BE2C (cell line): Measurements from ENCODE around the gene BHLHA15.

Experiments used
- DNase-seq: peaks from one replicate; pipeline ENCODE4 v3.0.0-alpha.2; 2020
- H3K27me3 ChIP-seq: fragments of 250-450 bp; sonication (Bioruptor Pico); 2 replicates; pipeline ENCODE4 v1.5.1; 2020; ENCODE audit warnings: mild to moderate bottlenecking
- H3K36me3 ChIP-seq: fragments of 250-450 bp; sonication (Bioruptor Pico); 2 replicates; pipeline ENCODE4 v1.5.1; 2020; ENCODE audit warnings: mild to moderate bottlenecking
- H3K4me1 ChIP-seq: fragments of 250-450 bp; sonication (Bioruptor Pico); 2 replicates; pipeline ENCODE4 v1.5.1; 2020
- H3K4me3 ChIP-seq: 2 replicates; pipeline ENCODE4 v1.5.1; 2011; ENCODE audit warnings: low read depth, low read length
- H3K9me3 ChIP-seq: fragments of 250-450 bp; sonication (Bioruptor Pico); 2 replicates; pipeline ENCODE4 v1.5.1; 2020
- TF ChIP-seq, protein P1 (sequence below): IDR thresholded peaks from 2 replicates; pipeline ENCODE4 v1.5.1; 2012; ENCODE audit warnings: mild to moderate bottlenecking, low read depth, low read length

BHLHA15 gene

DNA sequence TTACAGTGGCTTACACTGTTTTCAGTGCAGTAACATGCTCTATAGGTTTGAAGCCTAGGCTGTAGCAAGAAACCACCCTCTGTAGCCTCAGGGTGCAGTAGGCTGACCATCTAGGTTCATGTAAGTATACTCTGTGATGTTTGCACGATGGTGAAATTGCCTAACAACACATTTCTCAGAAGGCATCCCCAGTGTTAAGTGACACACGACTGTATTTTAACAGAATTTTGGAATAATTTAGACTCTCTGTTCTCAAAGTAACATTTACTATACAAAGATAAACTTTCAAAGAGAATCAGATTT lies 44.6 kb upstream of the BHLHA15 start:
- Histone ChIP-seq H3K4me1 (no peaks in the 10 kb centered on the region), H3K36me3 (no peaks in the 10 kb centered on the region), H3K27me3 (no peaks in the 10 kb centered on the region), H3K4me3 (no peak overlapping the region), H3K9me3 (no peaks in the 10 kb centered on the region)
- no peak for DNase-seq
- TF ChIP-seq, protein P1, sequence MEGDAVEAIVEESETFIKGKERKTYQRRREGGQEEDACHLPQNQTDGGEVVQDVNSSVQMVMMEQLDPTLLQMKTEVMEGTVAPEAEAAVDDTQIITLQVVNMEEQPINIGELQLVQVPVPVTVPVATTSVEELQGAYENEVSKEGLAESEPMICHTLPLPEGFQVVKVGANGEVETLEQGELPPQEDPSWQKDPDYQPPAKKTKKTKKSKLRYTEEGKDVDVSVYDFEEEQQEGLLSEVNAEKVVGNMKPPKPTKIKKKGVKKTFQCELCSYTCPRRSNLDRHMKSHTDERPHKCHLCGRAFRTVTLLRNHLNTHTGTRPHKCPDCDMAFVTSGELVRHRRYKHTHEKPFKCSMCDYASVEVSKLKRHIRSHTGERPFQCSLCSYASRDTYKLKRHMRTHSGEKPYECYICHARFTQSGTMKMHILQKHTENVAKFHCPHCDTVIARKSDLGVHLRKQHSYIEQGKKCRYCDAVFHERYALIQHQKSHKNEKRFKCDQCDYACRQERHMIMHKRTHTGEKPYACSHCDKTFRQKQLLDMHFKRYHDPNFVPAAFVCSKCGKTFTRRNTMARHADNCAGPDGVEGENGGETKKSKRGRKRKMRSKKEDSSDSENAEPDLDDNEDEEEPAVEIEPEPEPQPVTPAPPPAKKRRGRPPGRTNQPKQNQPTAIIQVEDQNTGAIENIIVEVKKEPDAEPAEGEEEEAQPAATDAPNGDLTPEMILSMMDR, result no peak

DNA sequence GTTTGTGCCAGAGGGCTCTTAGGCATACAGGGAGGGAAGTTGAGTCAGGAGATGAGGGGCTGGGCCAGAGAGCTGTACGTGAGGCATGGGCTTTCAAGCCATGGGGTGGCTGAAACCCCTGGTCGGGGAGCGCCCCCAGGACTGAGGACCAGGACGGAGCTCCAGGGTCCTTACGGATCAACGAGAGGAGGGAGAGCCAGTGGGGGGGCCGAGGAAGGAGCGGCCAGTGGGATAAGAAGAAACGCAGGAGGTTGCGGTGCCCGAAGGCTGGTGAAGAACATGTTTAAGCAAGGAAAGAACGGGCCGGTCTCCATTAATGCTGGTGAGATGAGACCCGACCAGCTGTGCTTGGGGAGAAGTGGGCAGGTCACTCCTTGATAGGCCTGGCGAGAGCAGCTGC lies 43.6 kb upstream of the BHLHA15 start:
- Histone ChIP-seq H3K9me3 (no peaks in the 10 kb centered on the region), H3K4me1 (no peaks in the 10 kb centered on the region), H3K4me3 (no peak overlapping the region), H3K27me3 (no peaks in the 10 kb centered on the region), H3K36me3 (no peaks in the 10 kb centered on the region)
- no peak for DNase-seq
- TF ChIP-seq, protein P1, result no peak

DNA sequence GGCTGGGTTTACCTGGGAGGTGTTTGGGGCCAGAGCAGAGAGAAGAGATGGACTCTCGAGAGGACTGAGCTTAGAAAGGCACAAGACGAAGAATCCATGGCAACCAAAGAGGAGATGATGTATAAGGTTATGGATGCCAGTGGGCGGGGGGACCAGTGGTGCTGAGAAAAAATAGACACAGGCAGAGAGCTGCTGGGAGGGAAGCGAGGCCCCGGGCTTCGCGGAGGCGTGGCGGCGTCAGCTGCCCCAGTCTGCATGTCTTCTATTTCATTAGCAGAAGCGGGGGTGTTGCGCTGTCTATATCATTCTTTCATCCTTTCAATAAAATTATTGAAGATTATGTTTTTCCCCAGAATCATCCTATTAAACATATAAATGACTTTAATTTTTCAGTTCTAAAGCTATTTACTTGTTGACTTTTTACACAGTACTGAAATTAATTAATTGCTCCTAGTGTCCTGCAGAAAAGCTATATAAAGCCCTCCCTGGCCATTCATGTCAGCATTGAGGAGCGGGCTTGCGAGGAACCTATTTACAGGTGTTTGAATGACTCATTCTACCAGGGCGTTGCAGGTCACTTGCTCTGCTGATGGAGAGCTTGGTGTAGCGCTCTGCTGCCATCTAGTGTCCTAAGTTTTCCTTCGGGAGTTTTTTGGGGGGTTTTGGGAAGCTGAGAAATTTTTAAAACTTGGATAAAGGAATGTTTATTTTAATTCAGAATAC lies 42.9 kb upstream of the BHLHA15 start:
- TF ChIP-seq, protein P1, result peak; percentile 89
- Histone ChIP-seq H3K4me1 (no peaks in the 10 kb centered on the region), H3K27me3 (no peaks in the 10 kb centered on the region), H3K36me3 (no peaks in the 10 kb centered on the region), H3K9me3 (no peaks in the 10 kb centered on the region), H3K4me3 (no peak overlapping the region)
- DNase-seq, result peak; percentile 68

DNA sequence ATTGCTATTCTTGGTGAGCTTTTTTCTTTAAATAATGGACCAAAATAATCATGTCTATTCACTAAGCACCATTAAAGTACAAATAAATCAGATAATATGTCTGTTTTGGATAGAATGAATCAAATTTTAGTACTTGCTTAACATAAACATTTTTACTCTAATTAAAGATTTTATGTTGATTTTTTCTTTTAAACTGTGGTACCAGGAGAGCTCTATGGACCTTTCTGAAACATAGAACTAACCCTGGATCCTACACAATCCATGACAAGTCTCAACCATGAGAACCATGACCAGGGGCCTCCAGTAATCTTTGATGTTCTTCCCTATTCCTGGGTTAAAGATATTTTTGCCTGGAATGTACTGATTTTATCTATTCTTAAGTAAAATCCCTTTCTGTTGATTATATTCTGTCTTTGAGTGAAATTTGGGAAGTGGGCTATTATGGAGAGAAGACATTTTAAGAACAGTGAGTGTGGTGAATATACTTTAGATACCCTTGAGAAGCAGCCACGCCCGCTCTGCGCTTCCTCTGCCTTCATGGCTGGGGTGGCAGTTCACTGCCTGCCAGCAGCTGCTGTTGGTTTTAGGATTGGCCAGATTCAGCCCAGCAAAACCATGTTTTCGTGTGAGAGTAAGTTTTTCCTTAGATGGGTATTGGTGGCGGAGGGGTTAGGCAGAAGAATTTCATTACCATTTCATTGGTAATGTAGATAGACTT lies 42.2 kb upstream of the BHLHA15 start:
- no peaks in the 10 kb centered on the region for H3K36me3 ChIP-seq
- no peak overlapping the region for H3K4me3 ChIP-seq
- no peak for DNase-seq
- H3K4me1 ChIP-seq, result no peaks in the 10 kb centered on the region
- no peaks in the 10 kb centered on the region for H3K27me3 ChIP-seq
- TF ChIP-seq, protein P1, result no peak
- H3K9me3 ChIP-seq, result no peaks in the 10 kb centered on the region

DNA sequence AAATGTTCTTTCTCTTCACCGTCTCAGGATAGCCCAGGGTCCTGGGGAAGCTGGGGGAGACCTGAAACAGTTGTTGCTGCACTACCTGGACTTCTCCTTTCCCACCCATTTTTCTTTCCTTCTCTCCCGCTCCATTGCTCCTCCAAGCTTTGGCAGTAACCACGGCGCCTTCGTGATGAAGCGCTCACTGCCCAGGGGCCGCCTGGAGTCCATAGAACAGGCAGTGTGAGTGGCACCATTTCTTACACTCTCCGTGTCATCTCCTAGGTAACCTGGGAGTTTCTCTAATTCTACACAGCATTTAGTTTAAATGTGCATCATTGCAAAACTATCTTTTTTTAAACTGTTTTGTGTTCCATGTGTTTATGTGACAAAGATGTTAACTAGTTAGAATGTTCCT lies 40.3 kb upstream of the BHLHA15 start:
- H3K4me3 ChIP-seq, result no peak overlapping the region
- TF ChIP-seq, protein P1, result no peak
- no peaks in the 10 kb centered on the region for H3K27me3 ChIP-seq
- H3K36me3 ChIP-seq, result no peaks in the 10 kb centered on the region
- no peak for DNase-seq
- no peaks in the 10 kb centered on the region for H3K4me1 ChIP-seq
- no peaks in the 10 kb centered on the region for H3K9me3 ChIP-seq

DNA sequence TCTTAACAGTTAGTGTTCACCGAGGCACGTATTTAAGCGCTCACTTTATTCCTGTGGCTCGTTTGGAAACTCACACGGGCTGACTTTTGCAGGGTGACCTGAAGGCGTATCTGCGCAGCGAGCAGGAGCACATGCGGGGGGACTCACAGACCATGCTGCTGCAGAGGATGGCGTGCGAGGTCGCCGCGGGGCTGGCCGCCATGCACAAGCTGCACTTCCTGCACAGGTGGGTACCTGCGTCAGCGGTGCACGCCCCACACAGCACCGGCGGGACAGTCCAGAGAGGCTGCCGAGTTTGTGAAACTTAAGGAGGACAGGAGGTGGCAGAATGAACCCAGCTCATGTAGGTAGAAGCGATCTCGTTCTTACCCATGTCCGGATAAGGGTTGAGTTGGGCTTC lies 39.8 kb upstream of the BHLHA15 start:
- Histone ChIP-seq H3K27me3 (no peaks in the 10 kb centered on the region), H3K4me3 (no peak overlapping the region), H3K36me3 (no peaks in the 10 kb centered on the region), H3K9me3 (no peaks in the 10 kb centered on the region), H3K4me1 (no peaks in the 10 kb centered on the region)
- TF ChIP-seq, protein P1, result no peak
- DNase-seq, result no peak
